ENCODE results near the gene KCNQ1.

DNA sequence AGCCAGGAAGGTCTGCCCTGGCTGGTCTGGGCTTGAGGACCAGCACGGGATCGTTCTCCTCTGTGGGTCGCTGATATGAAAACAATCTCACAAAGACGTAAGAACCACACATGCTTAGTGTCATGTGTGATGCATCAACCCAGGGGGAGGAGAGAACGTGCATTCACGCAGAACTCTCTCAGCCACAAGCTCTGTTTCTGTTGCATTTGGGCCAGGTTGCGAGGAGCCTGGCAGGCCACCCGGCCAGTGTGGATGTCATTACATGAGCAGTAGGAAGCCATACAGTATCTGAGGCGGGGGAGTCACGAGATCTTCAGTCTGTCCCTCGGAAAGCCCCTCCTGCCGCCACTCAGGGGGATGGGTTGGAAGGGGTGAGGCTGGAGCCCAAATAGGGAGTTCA, 308.1 kb downstream of the KCNQ1 start:
- TF ChIP-seq, protein P1, sequence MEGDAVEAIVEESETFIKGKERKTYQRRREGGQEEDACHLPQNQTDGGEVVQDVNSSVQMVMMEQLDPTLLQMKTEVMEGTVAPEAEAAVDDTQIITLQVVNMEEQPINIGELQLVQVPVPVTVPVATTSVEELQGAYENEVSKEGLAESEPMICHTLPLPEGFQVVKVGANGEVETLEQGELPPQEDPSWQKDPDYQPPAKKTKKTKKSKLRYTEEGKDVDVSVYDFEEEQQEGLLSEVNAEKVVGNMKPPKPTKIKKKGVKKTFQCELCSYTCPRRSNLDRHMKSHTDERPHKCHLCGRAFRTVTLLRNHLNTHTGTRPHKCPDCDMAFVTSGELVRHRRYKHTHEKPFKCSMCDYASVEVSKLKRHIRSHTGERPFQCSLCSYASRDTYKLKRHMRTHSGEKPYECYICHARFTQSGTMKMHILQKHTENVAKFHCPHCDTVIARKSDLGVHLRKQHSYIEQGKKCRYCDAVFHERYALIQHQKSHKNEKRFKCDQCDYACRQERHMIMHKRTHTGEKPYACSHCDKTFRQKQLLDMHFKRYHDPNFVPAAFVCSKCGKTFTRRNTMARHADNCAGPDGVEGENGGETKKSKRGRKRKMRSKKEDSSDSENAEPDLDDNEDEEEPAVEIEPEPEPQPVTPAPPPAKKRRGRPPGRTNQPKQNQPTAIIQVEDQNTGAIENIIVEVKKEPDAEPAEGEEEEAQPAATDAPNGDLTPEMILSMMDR (IDR thresholded peaks at IDR 0.05; ENCODE audit: insufficient read depth, low read length, poor library complexity, severe bottlenecking), result no peak
- TF ChIP-seq EZH2phosphoT487 (conservative IDR thresholded peaks at IDR 0.05; ENCODE audit: low read length), result no peak
